HFFc6 (cell line): Measurements from ENCODE around the gene NAA30. TPM values are rescaled to one million over a fixed set of nuclear protein-coding genes. Genes with fewer than 3 reads are reported as not detected.
"Not testable (repeated sequence)": the region's sequence is repeated elsewhere in the genome, so short reads cannot be mapped to it uniquely, and the experiment has no call there.

Source experiments
- DNase-seq: peaks from one replicate; pipeline ENCODE4 v3.0.0-alpha.2; 2018
- H3K27ac Mint-ChIP-seq: 2 replicates; pipeline ENCODE4 v1.8.0; 2020; ENCODE audit warnings: mild to moderate bottlenecking, mixed read lengths
- H3K27me3 Mint-ChIP-seq: 2 replicates; pipeline ENCODE4 v1.8.0; 2021; ENCODE audit warnings: mild to moderate bottlenecking, moderate library complexity, mixed read lengths; ENCODE audit not compliant: insufficient read depth
- H3K36me3 Mint-ChIP-seq: 2 replicates; pipeline ENCODE4 v1.8.0; 2021; ENCODE audit warnings: low read depth, mixed read lengths
- H3K4me1 Mint-ChIP-seq: 2 replicates; pipeline ENCODE4 v1.8.0; 2020; ENCODE audit warnings: low read depth, mixed read lengths
- H3K4me3 Mint-ChIP-seq: 2 replicates; pipeline ENCODE4 v1.8.0; 2020; ENCODE audit warnings: mild to moderate bottlenecking, moderate library complexity, mixed read lengths
- H3K9me3 Mint-ChIP-seq: 2 replicates; pipeline ENCODE4 v1.8.0; 2020; ENCODE audit warnings: mild to moderate bottlenecking, mixed read lengths
- long read RNA-seq: library from polyadenylated mRNA; unstranded; transcript quantifications from one replicate; pipeline ENCODE4 v2.0.0, GENCODE V29; 2019
- total RNA-seq, 6 experiments: library from RNA; stranded (reverse); fragmentation: NEBNext Ultra II Directional; extraction: Animal tissue kit (Norgen Biotek cat#: 25700); gene quantifications; 2 replicates in 1 of 6; 3 replicates in 5 of 6; pipeline ENCODE4 v1.2.3, GENCODE V29; 2021
- TF ChIP-seq, protein P1 (sequence below): fragments of 200-600 bp; sonication (generic); IDR thresholded peaks from 2 replicates; pipeline ENCODE4 v1.5.0; 2021; ENCODE audit warnings: antibody characterized with exemption, mild to moderate bottlenecking

NAA30 gene
- 10 to 100 TPM; 20.0 to 22.7 (median 20.7) TPM for total RNA-seq
- long read RNA-seq, partial matches to known transcripts: 1 of 4 reads
- long read RNA-seq, other reads (novel, unspliced or antisense): 2 of 4 reads

DNA sequence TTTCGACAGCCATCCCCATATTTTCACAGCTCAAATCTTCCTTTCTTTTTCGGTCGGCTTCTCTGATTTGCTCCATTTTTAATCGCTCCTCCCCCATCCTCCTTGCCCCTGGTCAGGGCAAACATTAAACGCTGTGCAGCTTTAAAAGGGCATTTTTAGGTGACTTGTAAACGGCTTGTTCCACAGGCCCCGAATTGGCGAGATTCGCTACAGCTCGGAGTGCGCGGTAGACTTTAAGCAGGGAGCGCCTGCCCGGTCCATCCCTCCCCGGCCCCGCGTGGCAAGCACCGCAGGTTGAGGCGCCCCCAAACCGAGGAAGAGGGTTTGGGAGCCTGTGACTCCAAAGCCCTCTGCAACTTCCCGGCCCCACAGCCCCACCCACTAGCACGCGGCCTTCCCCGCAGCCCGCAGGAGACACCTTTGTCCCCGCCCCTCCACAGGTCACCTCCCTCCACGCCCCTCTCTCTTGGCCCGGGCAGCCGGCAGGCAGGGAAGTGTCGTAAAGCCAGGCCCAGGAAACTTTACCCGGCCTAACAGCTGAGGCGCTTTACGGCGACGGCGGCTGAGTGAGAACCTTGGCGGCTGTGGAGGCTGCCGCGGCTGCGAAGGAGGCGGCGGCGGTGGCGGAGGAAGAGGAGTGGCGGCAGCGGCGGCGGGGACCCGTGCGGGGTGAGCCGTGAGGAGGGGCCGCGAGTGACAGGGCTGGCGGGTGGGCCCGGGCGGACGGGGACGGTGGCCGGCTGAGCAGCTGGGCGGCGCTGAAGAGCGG lies at the start of gene NAA30:
Gene NAA30, plus strand, starts transcription at position 550 of the 769 bp plus-strand sequence. CDS start 372 bp downstream, outside the sequence.
- H3K27me3 Mint-ChIP-seq: no peaks in the 10 kb centered on the region
- H3K4me3 Mint-ChIP-seq: peak within 1 kb of the TSS; percentile 92

DNA sequence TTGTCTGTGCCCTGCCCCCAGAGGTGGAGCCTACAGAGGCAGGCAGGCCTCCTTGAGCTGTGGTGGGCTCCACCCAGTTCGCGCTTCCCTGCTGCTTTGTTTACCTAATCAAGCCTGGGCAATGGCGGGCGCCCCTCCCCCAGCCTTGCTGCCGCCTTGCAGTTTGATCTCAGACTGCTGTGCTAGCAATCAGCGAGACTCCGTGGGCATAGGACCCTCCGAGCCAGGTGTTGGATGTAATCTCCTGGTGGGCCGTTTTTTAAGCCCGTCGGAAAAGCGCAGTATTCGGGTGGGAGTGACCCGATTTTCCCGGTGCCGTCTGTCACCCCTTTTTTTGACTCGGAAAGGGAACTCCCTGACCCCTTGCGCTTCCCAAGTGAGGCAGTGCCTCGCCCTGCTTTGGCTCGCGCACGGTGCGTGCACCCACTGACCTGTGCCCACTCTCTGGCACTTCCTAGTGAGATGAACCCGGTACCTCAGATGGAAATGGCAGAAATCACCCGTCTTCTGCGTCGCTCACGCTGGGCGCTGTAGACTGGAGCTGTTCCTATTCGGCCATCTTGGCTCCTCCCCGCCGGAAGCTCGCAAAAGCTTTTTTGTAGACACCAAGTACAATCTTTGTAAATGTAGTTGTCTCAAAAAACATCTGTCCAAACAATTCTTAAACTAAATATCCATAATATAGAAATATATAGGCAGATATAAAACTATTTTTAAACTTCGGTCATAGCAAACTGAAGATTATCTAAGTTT lies 46.7 kb upstream of the NAA30 start:
- H3K9me3 Mint-ChIP-seq: peaks cover 12% of the 10 kb centered on the region
- not testable (repeated sequence) for H3K4me1 Mint-ChIP-seq, H3K27ac Mint-ChIP-seq, H3K27me3 Mint-ChIP-seq, H3K4me3 Mint-ChIP-seq, DNase-seq, H3K36me3 Mint-ChIP-seq

More for the DNA sequence above, at the start of gene NAA30:
- Mint-ChIP-seq H3K9me3 (no peaks in the 10 kb centered on the region), H3K36me3 (peaks cover 16% of the 10 kb centered on the region), H3K4me1 (peaks cover 47% of the 10 kb centered on the region), H3K27ac (peak within 1 kb of the TSS; percentile 86)
- peak; percentile 93 for DNase-seq
- TF ChIP-seq, protein P1, sequence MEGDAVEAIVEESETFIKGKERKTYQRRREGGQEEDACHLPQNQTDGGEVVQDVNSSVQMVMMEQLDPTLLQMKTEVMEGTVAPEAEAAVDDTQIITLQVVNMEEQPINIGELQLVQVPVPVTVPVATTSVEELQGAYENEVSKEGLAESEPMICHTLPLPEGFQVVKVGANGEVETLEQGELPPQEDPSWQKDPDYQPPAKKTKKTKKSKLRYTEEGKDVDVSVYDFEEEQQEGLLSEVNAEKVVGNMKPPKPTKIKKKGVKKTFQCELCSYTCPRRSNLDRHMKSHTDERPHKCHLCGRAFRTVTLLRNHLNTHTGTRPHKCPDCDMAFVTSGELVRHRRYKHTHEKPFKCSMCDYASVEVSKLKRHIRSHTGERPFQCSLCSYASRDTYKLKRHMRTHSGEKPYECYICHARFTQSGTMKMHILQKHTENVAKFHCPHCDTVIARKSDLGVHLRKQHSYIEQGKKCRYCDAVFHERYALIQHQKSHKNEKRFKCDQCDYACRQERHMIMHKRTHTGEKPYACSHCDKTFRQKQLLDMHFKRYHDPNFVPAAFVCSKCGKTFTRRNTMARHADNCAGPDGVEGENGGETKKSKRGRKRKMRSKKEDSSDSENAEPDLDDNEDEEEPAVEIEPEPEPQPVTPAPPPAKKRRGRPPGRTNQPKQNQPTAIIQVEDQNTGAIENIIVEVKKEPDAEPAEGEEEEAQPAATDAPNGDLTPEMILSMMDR: peak; percentile 35; the same call in 1 of the 2 replicates

DNA sequence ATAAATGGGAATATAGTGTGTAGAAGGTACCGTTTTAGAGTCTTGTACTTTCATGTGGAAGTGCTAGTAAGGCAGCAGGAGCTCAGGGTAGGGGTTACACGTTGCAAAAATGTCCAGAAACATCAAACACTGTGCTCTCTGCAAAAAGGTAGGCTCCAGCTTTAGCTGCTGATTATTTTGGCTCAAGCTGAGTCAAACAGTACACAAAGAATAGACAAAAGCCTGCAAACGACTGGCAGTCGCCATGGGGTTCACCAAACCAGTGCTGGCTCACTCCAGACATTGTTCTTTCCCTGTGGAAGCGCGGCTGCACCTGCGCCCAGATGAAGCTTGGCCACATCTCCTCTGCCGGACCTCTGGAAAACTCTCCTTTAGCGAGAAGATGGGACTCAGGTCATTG lies 45.3 kb upstream of the NAA30 start:
- H3K27ac Mint-ChIP-seq: no peak overlapping the region
- no peaks in the 10 kb centered on the region for H3K36me3 Mint-ChIP-seq
- no peak overlapping the region for H3K4me3 Mint-ChIP-seq
- H3K27me3 Mint-ChIP-seq: peaks cover 6% of the 10 kb centered on the region; the same call in 1 of the 2 replicates
- peaks cover 12% of the 10 kb centered on the region for H3K9me3 Mint-ChIP-seq
- H3K4me1 Mint-ChIP-seq: peaks cover 13% of the 10 kb centered on the region
- no peak for DNase-seq
- TF ChIP-seq, protein P1: no peak

DNA sequence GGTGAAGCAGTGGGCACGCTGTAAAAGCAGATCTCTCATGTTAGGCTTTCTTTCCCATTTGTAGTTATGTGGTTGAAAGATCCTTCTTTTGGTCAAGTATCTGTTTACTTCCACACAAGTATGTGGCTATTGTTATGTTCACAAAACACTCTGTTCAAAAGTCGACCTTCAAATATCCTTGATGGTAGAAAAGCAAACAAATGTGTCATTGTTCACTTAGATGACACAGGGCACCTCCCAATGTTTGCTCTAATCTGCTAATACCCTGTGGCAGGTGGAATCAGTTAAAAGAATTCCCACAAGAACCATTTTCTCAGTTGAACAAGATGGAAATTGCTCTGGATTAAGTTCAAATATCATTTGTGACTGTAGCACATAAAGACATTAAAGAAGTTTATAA lies 43.6 kb upstream of the NAA30 start:
- Mint-ChIP-seq H3K36me3 (no peaks in the 10 kb centered on the region), H3K27ac (no peak overlapping the region), H3K4me3 (no peak overlapping the region), H3K4me1 (peaks cover 14% of the 10 kb centered on the region), H3K27me3 (peaks cover 6% of the 10 kb centered on the region; the same call in 1 of the 2 replicates), H3K9me3 (peaks cover 10% of the 10 kb centered on the region)
- TF ChIP-seq, protein P1: no peak
- no peak for DNase-seq

DNA sequence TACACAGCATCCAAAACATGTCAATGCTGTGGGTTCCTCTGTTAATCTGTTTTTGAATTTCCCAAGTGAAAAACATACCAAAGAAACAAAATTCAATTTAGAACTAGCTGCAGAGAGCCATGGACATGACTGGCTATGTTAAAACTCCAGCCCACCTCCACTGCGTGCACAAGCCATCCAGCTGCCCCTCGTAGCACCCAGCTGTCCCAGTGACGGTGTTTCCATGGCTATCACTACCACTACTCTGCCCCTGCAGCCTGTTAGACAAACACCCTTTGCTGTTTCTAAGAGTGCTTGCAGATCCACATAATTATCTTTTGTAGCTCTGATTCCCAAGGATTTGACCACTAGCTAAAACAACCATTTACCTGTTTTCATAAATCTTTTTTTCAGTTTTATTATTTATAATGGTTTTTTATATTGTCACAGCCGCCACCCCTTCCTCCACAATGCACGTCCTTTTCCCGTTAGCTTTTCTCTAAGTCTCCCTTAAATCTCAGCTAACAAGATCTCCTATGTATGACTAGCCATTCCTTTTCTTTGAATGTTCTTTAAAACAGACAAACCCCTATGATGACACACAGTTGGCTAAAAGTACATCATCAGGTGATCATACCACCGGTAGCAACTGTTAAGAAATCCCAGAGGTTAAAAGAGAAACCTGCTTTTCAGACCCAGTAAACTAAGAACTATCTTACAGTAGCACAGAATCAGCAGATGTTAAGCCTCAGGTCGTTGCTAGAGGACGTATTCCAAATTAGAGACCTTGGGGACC lies 37.8 kb upstream of the NAA30 start:
- Mint-ChIP-seq H3K27me3 (peaks cover 13% of the 10 kb centered on the region), H3K4me1 (peaks cover 14% of the 10 kb centered on the region), H3K4me3 (no peak overlapping the region), H3K27ac (no peak overlapping the region), H3K9me3 (no peaks in the 10 kb centered on the region), H3K36me3 (no peaks in the 10 kb centered on the region)
- TF ChIP-seq, protein P1: no peak
- no peak for DNase-seq
